22Rv1 (cell line): ENCODE results near the gene CAP2.

Source experiments
- ZFX ChIP-seq: fragments of 450-650 bp; IDR thresholded peaks from 2 replicates; pipeline ENCODE4 v1.6.1; 2017; ENCODE audit warnings: antibody characterized with exemption, borderline replicate concordance
- TF ChIP-seq, protein P1 (sequence below): fragments of 450-650 bp; IDR thresholded peaks from 2 replicates; pipeline ENCODE4 v1.5.1; 2017; ENCODE audit warnings: mild to moderate bottlenecking

- TF ChIP-seq ZFX = no peak
- TF ChIP-seq, protein P1, sequence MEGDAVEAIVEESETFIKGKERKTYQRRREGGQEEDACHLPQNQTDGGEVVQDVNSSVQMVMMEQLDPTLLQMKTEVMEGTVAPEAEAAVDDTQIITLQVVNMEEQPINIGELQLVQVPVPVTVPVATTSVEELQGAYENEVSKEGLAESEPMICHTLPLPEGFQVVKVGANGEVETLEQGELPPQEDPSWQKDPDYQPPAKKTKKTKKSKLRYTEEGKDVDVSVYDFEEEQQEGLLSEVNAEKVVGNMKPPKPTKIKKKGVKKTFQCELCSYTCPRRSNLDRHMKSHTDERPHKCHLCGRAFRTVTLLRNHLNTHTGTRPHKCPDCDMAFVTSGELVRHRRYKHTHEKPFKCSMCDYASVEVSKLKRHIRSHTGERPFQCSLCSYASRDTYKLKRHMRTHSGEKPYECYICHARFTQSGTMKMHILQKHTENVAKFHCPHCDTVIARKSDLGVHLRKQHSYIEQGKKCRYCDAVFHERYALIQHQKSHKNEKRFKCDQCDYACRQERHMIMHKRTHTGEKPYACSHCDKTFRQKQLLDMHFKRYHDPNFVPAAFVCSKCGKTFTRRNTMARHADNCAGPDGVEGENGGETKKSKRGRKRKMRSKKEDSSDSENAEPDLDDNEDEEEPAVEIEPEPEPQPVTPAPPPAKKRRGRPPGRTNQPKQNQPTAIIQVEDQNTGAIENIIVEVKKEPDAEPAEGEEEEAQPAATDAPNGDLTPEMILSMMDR = no peak
Observed at GRCh38 chr6:17361013-17361412, 32.4 kb upstream of the CAP2 start.
